GM12878 (cell line): ENCODE data around the gene SLC38A5. TPM values are rescaled to one million over a fixed set of nuclear protein-coding genes. Genes with fewer than 3 reads are reported as not detected.

Source experiments
- ATAC-seq: fragments of 200-7000 bp; cut with Tn5 transposase; 3 replicates; pipeline ENCODE4 v1.9.1; 2020; ENCODE audit warnings: mild to moderate bottlenecking, moderate library complexity
- BruUV-seq: library from RNA; stranded (reverse); fragments of 400-500 nt; replicated peaks from 2 replicates; lab custom pipeline; 2021; lab: Mats Ljungman, UMichigan
- CTCF ChIA-PET: fragments of 300-600 bp; sonication (Branson Sonifier 250); formaldehyde crosslinking; extraction: SDS; loops from one replicate; lab custom pipeline; 2021; ENCODE audit warnings: inconsistent platforms; lab: Yijun Ruan, JAX
- POLR2A ChIA-PET: fragments of 350-600 bp; formaldehyde crosslinking; extraction: SDS; loops from one replicate; lab custom pipeline; 2021; ENCODE audit warnings: inconsistent platforms; lab: Charles Lee
- RAD21 ChIA-PET: fragments of 300-600 bp; sonication (Branson Sonifier 250); formaldehyde crosslinking; loops from one replicate; lab custom pipeline; 2023; ENCODE audit warnings: antibody characterized with exemption; ENCODE audit not compliant: unreplicated experiment; lab: Charles Lee
- SMC1A ChIA-PET: fragments of 300-600 bp; sonication (Branson Sonifier 250); formaldehyde crosslinking; loops from one replicate; lab custom pipeline; 2023; ENCODE audit not compliant: unreplicated experiment, uncharacterized antibody; lab: Charles Lee
- DNase-seq: peaks from one replicate; pipeline ENCODE4 v3.0.0-alpha.2; 2011; ENCODE audit warnings: low read depth, low spot score
- FAIRE-seq: peaks from 3 replicates; lab custom pipeline; 2011; peaks lifted over from hg19 to GRCh38; lab: Jason Lieb, UNC
- H2AFZ ChIP-seq: 2 replicates; pipeline ENCODE4 v1.6.0; 2011; ENCODE audit warnings: low read depth, low read length, control low read depth; ENCODE audit not compliant: control insufficient read depth
- H3K27ac ChIP-seq: 2 replicates; pipeline ENCODE4 v1.5.1; 2011; ENCODE audit warnings: control low read depth; ENCODE audit not compliant: control insufficient read depth, insufficient read depth
- H3K27me3 ChIP-seq, 2 experiments: replicated peaks in 1 of 2; 2 replicates each; pipeline versions ENCODE4 v1.6.0 to v1.6.1; 2011; ENCODE audit warnings: low read length in 1 of 2; ENCODE audit not compliant: control insufficient read depth in 2 of 2, insufficient read depth in 2 of 2
- H3K36me3 ChIP-seq, 2 experiments: 2 replicates each; pipeline ENCODE4 v1.5.1; 2011; ENCODE audit warnings: low read length in 1 of 2; ENCODE audit not compliant: control insufficient read depth in 2 of 2, insufficient read depth in 2 of 2
- H3K4me1 ChIP-seq: 2 replicates; pipeline ENCODE4 v1.6.1; 2011; ENCODE audit warnings: mild to moderate bottlenecking, low read length, moderate library complexity, mixed read lengths; ENCODE audit not compliant: control insufficient read depth, insufficient read depth
- H3K4me2 ChIP-seq: 2 replicates; pipeline ENCODE4 v1.6.0; 2011; ENCODE audit warnings: control low read depth; ENCODE audit not compliant: control insufficient read depth, insufficient read depth
- H3K4me3 ChIP-seq: fragments of 200-600 bp; sonication (generic); 2 replicates; pipeline ENCODE4 v1.5.1; 2016
- H3K79me2 ChIP-seq: 2 replicates; pipeline ENCODE4 v1.6.0; 2011; ENCODE audit warnings: low read length; ENCODE audit not compliant: control insufficient read depth, insufficient read depth
- H3K9ac ChIP-seq: 2 replicates; pipeline ENCODE4 v1.8.0; 2011; ENCODE audit warnings: low read length, control low read depth, mixed read lengths; ENCODE audit not compliant: control insufficient read depth, insufficient read depth
- H3K9me3 ChIP-seq: replicated peaks from 3 replicates; pipeline ENCODE4 v1.5.1; 2011; ENCODE audit warnings: mild to moderate bottlenecking, low read length; ENCODE audit not compliant: control insufficient read depth, insufficient read depth
- H4K20me1 ChIP-seq: 2 replicates; pipeline ENCODE4 v1.6.0; 2011; ENCODE audit not compliant: control insufficient read depth, insufficient read depth
- CHD1 ChIP-seq: IDR thresholded peaks from 2 replicates; pipeline ENCODE4 v1.6.1; 2012; ENCODE audit warnings: low read depth, low read length, improper control_type of control experiment
- CUX1 ChIP-seq: IDR thresholded peaks from 2 replicates; pipeline ENCODE4 v1.6.1; 2012; ENCODE audit warnings: improper control_type of control experiment, low read depth, low read length; ENCODE audit not compliant: insufficient replicate concordance
- POU2F2 ChIP-seq: IDR thresholded peaks from 3 replicates; pipeline ENCODE4 v1.6.1; 2011; ENCODE audit warnings: low read depth, mild to moderate bottlenecking, low read length, borderline replicate concordance
- ZBED1 ChIP-seq: IDR thresholded peaks from 2 replicates; pipeline ENCODE4 v1.6.1; 2016; ENCODE audit warnings: borderline replicate concordance
- ZBTB33 ChIP-seq: fragments of 450-650 bp; IDR thresholded peaks from 2 replicates; pipeline ENCODE4 v1.6.1; 2017; ENCODE audit warnings: mild to moderate bottlenecking
- ZBTB4 ChIP-seq: fragments of 450-650 bp; formaldehyde crosslinking; IDR thresholded peaks from 2 replicates; pipeline ENCODE4 v1.4.0; 2022; ENCODE audit warnings: mild to moderate bottlenecking, moderate library complexity
- WGBS: methylation state at CpG from one replicate; pipeline ENCODE4 v1.1.6; 2016; ENCODE audit warnings: low lambda C conversion rate; ENCODE audit not compliant: insufficient replicate concordance, insufficient coverage; ENCODE audit errors: missing lambda C conversion rate; 5-methylcytosine and 5-hydroxymethylcytosine counted together
- in situ Hi-C: fragments of 300-500 bp; cut with MboI; formaldehyde crosslinking; loops from 9 replicates; pipeline ENCODE4 v1.14.3; 2018; ENCODE audit warnings: mixed read lengths
- intact Hi-C: fragments of 100-400 bp; cut with micrococcal nuclease; formaldehyde crosslinking; loops from one replicate; pipeline ENCODE4 v1.14.2; 2022; ENCODE audit not compliant: unreplicated experiment
- polyA plus RNA-seq, 11 experiments: library from polyadenylated mRNA; depleted of rRNA in 4 of 11; unstranded in 6 of 11; stranded (reverse) in 5 of 11; fragments of >200 nt; fragmentation: Nextera tagmentation in 4 of 11; fragmentation: Illumina TruSeq in 1 of 11; extraction: Ambion mirVana in 4 of 11; extraction: Trizol in 1 of 11; gene quantifications; 1 replicate in 1 of 11; 2 replicates in 10 of 11; pipeline versions ENCODE4 v1.2.1 to v1.2.3, GENCODE V29; 2011 to 2016; ENCODE audit warnings: inconsistent platforms in 2 of 11, missing spikeins in 2 of 11, low read depth in 1 of 11
- total RNA-seq, 4 experiments: library from RNA; depleted of rRNA in 3 of 4; stranded (reverse); fragments of >200 nt in 3 of 4; fragmentation: Illumina TruSeq in 1 of 4; extraction: Trizol in 1 of 4; gene quantifications; 2 replicates each; pipeline versions ENCODE4 v1.2.1 to v1.2.3, GENCODE V29; 2013 to 2021
- TF ChIP-seq, protein P1 (sequence below): IDR thresholded peaks from 2 replicates; pipeline ENCODE4 v1.6.1; 2012; ENCODE audit warnings: mild to moderate bottlenecking, low read depth, low read length
- TF ChIP-seq, protein P2 (sequence below): IDR thresholded peaks from 2 replicates; pipeline ENCODE4 v1.6.1; 2012; ENCODE audit warnings: low read length, inconsistent platforms

Gene SLC38A5
- total and polyA plus RNA-seq, 10 of the 15 experiments (the other 5 are each of a cell fraction or from before 2014, with no cell fraction given): 4.2 to 108 (median 70.6) TPM

- Histone ChIP-seq H3K27ac (no peak overlapping the region), H3K9ac (no peak overlapping the region), H3K36me3 (no peaks in the 10 kb centered on the region), H3K4me1 (peaks cover 6% of the 10 kb centered on the region), H3K79me2 (peaks cover 33% of the 10 kb centered on the region), H3K9me3 (no peaks in the 10 kb centered on the region), H3K27me3 (no peaks in the 10 kb centered on the region), H3K4me2 (no peak overlapping the region), H3K4me3 (no peak overlapping the region), H2AFZ (no peak overlapping the region), H4K20me1 (no peaks in the 10 kb centered on the region)
- POLR2A ChIA-PET: no interaction called here
- intact Hi-C loops (loop anchor here (10.0 kb wide), 1 partner anchor 423 kb away; the partner anchor contains the start of genes PQBP1 and TIMM17B), in situ Hi-C loops (no loop called here)
- 75% methylated on average over 8 of the region's 8 CpGs for WGBS
- ATAC-seq (no peak), FAIRE-seq (no peak), DNase-seq (no peak)
- no TSS peak for BruUV-seq
- SMC1A ChIA-PET: no interaction called here
- RAD21 ChIA-PET: no interaction called here
- CTCF ChIA-PET: no interaction called here
- TF ChIP-seq CHD1: no peak
- TF ChIP-seq ZBTB4 (CRISPR knock-in tag): no peak
- TF ChIP-seq, protein P1, sequence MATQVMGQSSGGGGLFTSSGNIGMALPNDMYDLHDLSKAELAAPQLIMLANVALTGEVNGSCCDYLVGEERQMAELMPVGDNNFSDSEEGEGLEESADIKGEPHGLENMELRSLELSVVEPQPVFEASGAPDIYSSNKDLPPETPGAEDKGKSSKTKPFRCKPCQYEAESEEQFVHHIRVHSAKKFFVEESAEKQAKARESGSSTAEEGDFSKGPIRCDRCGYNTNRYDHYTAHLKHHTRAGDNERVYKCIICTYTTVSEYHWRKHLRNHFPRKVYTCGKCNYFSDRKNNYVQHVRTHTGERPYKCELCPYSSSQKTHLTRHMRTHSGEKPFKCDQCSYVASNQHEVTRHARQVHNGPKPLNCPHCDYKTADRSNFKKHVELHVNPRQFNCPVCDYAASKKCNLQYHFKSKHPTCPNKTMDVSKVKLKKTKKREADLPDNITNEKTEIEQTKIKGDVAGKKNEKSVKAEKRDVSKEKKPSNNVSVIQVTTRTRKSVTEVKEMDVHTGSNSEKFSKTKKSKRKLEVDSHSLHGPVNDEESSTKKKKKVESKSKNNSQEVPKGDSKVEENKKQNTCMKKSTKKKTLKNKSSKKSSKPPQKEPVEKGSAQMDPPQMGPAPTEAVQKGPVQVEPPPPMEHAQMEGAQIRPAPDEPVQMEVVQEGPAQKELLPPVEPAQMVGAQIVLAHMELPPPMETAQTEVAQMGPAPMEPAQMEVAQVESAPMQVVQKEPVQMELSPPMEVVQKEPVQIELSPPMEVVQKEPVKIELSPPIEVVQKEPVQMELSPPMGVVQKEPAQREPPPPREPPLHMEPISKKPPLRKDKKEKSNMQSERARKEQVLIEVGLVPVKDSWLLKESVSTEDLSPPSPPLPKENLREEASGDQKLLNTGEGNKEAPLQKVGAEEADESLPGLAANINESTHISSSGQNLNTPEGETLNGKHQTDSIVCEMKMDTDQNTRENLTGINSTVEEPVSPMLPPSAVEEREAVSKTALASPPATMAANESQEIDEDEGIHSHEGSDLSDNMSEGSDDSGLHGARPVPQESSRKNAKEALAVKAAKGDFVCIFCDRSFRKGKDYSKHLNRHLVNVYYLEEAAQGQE: no peak
- no peak for TF ChIP-seq POU2F2
- TF ChIP-seq ZBED1: no peak
- TF ChIP-seq, protein P2, sequence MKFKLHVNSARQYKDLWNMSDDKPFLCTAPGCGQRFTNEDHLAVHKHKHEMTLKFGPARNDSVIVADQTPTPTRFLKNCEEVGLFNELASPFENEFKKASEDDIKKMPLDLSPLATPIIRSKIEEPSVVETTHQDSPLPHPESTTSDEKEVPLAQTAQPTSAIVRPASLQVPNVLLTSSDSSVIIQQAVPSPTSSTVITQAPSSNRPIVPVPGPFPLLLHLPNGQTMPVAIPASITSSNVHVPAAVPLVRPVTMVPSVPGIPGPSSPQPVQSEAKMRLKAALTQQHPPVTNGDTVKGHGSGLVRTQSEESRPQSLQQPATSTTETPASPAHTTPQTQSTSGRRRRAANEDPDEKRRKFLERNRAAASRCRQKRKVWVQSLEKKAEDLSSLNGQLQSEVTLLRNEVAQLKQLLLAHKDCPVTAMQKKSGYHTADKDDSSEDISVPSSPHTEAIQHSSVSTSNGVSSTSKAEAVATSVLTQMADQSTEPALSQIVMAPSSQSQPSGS: no peak
- no peak for TF ChIP-seq ZBTB33
- no peak for TF ChIP-seq CUX1
Observed at GRCh38 chrX:48471504-48471903, 1.4 kb upstream of the SLC38A5 start.
